ENCODE data around the gene NSFL1C. TPM values are rescaled to one million over a fixed set of nuclear protein-coding genes. Genes with fewer than 3 reads are reported as not detected.
"Not testable (repeated sequence)": the region's sequence is repeated elsewhere in the genome, so short reads cannot be mapped to it uniquely, and the experiment has no call there.

Gene NSFL1C
- total RNA-seq, 1 experiment from 2014 or later: 24.2 TPM

DNA sequence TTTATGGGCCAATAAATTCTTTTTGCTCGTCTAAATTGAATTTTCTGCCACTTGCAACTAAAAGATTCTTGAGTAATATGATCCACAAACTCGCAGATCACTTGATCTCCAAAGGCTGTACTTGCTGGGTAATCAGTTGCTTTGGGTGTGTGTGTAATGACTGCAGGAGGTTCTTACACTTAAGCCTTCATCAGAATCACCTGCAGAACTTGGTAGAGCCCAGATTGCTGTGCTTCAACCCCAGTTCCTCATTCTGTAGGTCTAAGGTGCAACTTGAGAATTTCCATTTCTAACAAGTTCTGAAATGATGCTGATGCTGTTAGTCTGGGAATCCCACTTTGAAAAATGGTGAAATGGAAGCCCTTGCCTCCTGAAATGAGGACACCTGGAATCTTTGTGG lies 60.8 kb downstream of the NSFL1C start:
- H3K27me3 ChIP-seq (ENCODE audit: control insufficient read depth, insufficient read depth, low read length): no peaks in the 10 kb centered on the region
- H3K4me3 ChIP-seq (ENCODE audit: insufficient read depth, low read depth, low read length): no peak overlapping the region
- no peak for DNase-seq
- H3K36me3 ChIP-seq (replicated peaks; ENCODE audit: control insufficient read depth, insufficient read depth, low read length): no peaks in the 10 kb centered on the region

DNA sequence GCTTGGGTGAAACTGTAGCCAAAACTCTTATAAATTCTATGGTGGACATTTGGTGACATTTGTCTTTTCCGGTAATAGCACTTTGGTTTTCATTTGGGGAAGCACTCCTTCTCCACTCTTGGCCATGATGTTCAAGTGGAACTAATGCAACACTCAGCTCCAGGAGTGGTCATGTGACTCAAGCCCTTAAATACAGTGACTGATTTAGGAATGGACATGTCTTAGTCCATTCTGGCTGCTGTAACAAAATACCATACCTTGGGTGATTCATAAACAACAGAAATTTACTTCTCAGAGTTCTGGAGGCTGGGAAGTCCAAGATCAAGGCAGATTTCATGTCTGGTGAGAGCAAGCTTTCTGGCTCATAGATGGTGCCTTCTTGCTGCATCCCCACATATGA lies 63.0 kb downstream of the NSFL1C start:
- Histone ChIP-seq H3K36me3 (replicated peaks; ENCODE audit: control insufficient read depth, insufficient read depth, low read length) (no peaks in the 10 kb centered on the region), H3K4me3 (ENCODE audit: insufficient read depth, low read depth, low read length) (no peak overlapping the region), H3K27me3 (ENCODE audit: control insufficient read depth, insufficient read depth, low read length) (no peaks in the 10 kb centered on the region)
- no peak for DNase-seq

DNA sequence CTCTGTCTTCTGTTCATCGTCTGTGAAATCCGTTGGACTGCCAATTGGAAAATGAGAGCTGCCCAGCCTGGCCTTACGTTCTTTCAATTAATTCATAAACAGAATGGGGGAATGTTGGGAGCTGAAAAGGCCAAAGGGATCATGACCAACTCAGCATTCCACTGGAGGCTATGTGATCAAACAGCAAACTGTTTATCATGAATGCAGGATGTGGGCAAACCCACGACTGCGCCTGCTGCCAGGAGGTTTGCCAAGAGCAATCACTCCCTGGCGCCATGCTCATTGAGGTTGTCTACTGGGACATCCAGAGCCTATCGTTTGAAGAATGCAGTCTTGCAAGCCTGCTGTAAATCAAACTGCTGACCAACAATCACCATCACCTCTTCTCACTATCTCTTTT lies 64.5 kb downstream of the NSFL1C start:
- no peak overlapping the region for H3K4me3 ChIP-seq (ENCODE audit: insufficient read depth, low read depth, low read length)
- no peaks in the 10 kb centered on the region for H3K27me3 ChIP-seq (ENCODE audit: control insufficient read depth, insufficient read depth, low read length)
- DNase-seq: no peak
- no peaks in the 10 kb centered on the region for H3K36me3 ChIP-seq (replicated peaks; ENCODE audit: control insufficient read depth, insufficient read depth, low read length)

DNA sequence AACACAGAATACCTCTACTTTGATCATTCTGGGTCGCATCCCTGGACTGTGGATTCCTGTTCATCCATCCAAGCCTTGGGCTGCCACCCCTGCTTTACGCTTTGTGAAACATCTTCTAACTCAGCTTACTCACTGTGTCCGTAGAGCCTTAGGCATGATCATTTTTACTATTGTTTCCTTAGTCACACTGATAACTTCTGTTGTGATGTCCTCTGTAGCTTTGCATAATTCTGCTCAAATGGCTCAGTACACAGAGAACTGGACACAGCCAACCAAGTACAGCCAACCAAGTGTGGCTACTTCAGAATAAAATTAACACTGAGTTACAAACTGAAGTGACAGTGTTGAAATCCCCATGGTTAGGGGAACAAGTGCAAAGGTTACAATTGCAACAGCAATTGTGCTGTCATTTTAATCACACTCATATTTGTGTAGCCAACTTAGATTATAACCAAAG lies 65.2 kb downstream of the NSFL1C start:
- DNase-seq: no peak

DNA sequence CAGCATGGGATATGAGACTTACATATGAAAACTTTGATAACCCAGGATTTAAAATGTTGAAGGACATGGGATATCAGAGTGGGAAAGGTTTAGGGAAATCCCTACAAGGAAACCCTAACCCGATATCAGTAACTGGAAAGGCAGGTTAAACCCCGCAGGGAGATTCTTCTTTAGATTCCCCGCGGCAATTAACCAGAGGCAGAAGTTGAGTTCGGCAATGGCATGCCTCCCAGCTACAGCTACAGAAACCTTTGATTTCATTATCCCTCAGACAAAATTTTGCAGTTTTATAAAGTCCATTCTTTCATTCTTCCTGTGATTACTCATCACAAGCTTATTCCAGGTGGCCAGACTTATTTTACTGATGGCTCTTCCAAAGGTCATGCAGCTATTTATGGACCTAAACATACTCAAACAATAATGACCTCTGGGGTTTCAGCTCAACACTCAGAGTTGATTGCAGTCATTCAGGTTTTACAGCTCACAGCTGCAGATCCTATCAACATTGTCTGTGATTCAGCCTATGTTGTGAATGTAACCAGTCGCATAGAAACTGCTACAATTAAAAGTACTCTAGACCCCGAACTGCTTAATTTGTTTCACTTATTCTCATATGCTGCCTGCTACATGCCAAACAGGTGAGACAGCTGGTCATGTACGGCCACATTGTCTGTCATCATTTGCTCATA lies 66.8 kb downstream of the NSFL1C start:
- DNase-seq; H3K36me3 ChIP-seq (replicated peaks; ENCODE audit: control insufficient read depth, insufficient read depth, low read length); H3K27me3 ChIP-seq (ENCODE audit: control insufficient read depth, insufficient read depth, low read length); H3K4me3 ChIP-seq (ENCODE audit: insufficient read depth, low read depth, low read length): not testable (repeated sequence)

More for the DNA sequence above, 65.2 kb downstream of the NSFL1C start:
- no peak overlapping the region for H3K4me3 ChIP-seq (ENCODE audit: insufficient read depth, low read depth, low read length)
- no peaks in the 10 kb centered on the region for H3K36me3 ChIP-seq (replicated peaks; ENCODE audit: control insufficient read depth, insufficient read depth, low read length)
- H3K27me3 ChIP-seq (ENCODE audit: control insufficient read depth, insufficient read depth, low read length): 0 out of 2 replicates have a peak, but pooled peaks cover under 1% of the 10 kb centered on the region

DNA sequence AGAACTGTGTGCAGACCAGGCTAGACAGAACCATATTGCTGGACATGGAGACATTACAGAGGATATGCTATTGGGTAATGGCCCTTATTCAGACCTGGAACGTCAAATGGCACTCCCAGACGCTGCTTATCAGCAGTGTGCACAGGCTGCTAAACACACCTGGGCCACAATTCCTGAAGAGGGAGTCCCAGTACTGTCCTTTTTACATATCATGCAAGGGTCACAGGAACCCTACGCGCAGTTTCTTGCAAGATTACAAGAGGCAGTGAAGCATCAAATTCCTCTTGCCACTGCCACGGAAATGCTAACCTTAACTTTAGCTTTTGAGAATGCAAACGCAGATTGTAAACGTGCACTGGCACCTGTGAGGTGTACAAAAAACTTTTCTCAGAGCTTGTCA lies 68.5 kb downstream of the NSFL1C start:
- not testable (repeated sequence) for DNase-seq; H3K27me3 ChIP-seq (ENCODE audit: control insufficient read depth, insufficient read depth, low read length); H3K4me3 ChIP-seq (ENCODE audit: insufficient read depth, low read depth, low read length); H3K36me3 ChIP-seq (replicated peaks; ENCODE audit: control insufficient read depth, insufficient read depth, low read length)

DNA sequence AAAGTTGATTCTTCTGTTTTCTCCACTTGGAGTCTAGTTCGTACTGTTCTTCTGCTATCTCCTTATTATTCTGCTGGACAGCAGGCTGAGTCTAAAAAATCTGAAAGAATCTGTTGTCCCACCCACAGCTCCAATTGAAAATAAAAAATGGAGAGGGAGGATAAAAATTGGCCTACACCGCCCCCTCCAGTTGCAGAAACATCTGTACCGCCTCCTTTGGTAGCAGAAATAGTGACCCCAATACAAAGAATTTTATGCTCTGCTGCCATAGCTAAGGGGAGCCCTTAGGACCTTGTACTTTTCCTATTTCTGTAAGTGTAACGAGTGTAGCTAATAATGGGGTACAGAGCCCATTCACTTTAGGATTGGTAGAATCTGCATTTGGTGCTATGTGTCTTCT lies 68.9 kb downstream of the NSFL1C start:
- peaks cover 8% of the 10 kb centered on the region for H3K27me3 ChIP-seq (ENCODE audit: control insufficient read depth, insufficient read depth, low read length)
- H3K36me3 ChIP-seq (replicated peaks; ENCODE audit: control insufficient read depth, insufficient read depth, low read length): no peaks in the 10 kb centered on the region
- no peak overlapping the region for H3K4me3 ChIP-seq (ENCODE audit: insufficient read depth, low read depth, low read length)
- DNase-seq: peak; percentile 24

DNA sequence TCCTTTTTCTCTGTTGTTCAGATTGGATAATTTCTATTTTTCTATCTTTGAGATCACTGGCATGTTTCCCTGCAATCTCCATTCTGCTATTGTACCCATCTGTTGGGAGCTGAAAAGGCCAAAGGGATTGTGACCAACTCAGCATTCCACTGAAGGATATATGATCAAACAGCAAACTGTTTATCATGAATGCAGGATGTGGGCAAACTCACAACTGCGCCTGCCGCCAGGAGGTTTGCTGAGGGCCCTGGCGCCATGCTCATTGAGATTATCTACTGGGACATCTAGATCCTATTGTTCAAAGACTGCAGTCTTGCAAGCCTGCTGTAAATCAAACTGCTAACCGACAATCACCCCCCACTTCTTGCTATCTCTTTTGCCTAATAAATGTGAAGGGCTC lies 69.9 kb downstream of the NSFL1C start:
- no peaks in the 10 kb centered on the region for H3K36me3 ChIP-seq (replicated peaks; ENCODE audit: control insufficient read depth, insufficient read depth, low read length)
- peaks cover 8% of the 10 kb centered on the region for H3K27me3 ChIP-seq (ENCODE audit: control insufficient read depth, insufficient read depth, low read length)
- no peak overlapping the region for H3K4me3 ChIP-seq (ENCODE audit: insufficient read depth, low read depth, low read length)
- DNase-seq: no peak

DNA sequence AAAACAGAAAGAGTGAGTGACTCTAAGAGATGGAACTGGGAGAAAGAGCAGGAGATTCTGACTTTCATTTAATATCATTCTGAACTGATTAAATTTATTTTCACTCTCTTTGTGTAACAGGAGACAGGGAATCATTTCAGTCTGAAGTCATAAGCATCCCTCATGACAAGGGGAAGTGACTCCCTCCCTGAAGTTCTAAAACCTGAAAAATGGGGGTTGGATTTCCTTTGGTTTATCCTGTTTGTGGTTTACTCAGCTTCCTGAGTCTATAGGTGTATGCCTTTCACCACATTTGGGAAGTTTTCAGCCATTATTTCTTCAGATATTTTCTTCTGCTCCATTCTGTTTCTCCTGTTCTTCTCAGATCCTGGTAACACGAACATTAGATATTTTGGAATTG lies 70.4 kb downstream of the NSFL1C start:
- Histone ChIP-seq H3K4me3 (ENCODE audit: insufficient read depth, low read depth, low read length) (no peak overlapping the region), H3K27me3 (ENCODE audit: control insufficient read depth, insufficient read depth, low read length) (peaks cover 8% of the 10 kb centered on the region), H3K36me3 (replicated peaks; ENCODE audit: control insufficient read depth, insufficient read depth, low read length) (no peaks in the 10 kb centered on the region)
- no peak for DNase-seq

DNA sequence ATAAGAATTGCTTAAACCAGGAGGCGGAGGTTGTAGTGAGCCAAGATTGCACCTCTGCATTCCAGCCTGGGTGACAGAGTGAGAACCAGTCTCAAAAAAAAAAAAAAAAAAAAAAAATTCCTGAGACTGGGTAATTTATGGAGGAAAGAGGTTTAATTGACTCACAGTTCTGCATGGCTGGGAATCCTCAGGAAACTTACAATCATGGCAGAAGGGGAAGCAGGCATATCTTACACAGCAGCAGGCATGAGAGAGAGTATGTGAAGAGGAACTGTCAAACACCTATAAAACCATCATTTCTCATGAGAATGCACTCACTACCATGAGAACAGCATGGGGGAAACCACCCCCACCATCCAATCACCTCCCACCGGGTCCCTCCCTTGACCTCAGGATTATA lies 72.0 kb downstream of the NSFL1C start:
- no peak for DNase-seq
- Histone ChIP-seq H3K4me3 (ENCODE audit: insufficient read depth, low read depth, low read length) (no peak overlapping the region), H3K27me3 (ENCODE audit: control insufficient read depth, insufficient read depth, low read length) (peaks cover 8% of the 10 kb centered on the region), H3K36me3 (replicated peaks; ENCODE audit: control insufficient read depth, insufficient read depth, low read length) (no peaks in the 10 kb centered on the region)

DNA sequence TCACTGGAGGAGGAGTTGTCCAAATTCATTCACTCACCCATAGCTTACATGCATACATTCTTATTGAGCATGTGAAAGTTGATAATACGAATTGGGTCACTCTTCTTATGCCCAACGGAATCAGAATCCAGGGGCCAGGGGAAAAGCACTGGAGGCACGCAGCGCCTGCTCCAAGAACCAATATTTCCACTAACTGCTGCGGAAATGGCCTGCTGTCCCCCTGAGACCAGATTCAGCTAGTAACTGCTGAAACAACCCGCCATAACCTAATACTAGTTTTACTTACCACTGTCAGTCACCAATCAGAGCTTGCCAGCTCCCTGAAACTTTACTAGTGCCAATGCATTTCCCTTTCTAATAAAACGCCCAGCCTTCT lies 73.2 kb downstream of the NSFL1C start:
- DNase-seq: no peak
- H3K4me3 ChIP-seq (ENCODE audit: insufficient read depth, low read depth, low read length): peak overlapping the region; percentile 85
- peaks cover 8% of the 10 kb centered on the region for H3K27me3 ChIP-seq (ENCODE audit: control insufficient read depth, insufficient read depth, low read length)

DNA sequence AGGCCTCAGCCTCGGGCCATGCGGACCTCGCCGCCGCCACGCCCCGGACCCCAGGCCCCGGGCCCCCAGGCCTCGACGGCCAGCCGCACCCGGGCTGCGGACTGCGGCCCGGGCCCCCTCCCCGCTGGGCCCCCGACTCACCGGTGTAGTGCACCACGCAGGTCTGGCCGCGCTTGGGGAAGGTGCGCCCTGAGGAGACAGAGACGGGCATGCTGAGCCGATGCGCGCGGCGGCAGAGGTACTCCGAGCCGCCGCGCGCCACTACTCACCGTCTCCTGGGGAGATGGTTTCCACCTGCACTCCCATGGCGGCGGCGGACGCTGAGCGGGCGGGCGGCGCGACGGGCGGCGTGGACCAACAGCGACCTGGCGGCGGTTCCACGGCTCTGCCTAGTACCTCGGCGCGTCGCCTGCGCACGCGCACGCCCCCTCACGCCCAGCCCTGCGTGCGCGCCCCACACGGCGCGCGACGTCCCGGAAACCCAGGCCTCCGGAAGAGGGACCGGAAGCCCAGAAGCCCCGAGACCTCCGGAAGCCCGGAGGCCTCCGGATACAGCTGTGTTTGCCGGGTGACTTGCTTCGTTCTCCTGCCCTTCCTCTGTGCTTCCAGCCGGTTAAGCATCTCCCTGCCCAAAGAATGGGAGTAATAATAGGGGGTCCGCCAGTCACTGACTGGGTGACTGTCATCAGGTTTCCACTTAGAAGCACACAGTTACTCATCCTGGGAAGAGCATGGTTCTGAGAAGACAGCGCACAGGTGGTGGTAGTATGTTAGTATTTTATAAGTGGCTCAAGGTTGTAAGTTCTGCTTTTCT lies 73.7 kb downstream of the NSFL1C start, which contains the start of gene FKBP1A:
Gene FKBP1A (minus strand): TSS at position 362 of the 814 bp plus-strand sequence. CDS start 56 bp downstream, at position 306.
- peak; percentile 89 for DNase-seq
- H3K27me3 ChIP-seq (ENCODE audit: control insufficient read depth, insufficient read depth, low read length): peaks cover 8% of the 10 kb centered on the region
- H3K4me3 ChIP-seq (ENCODE audit: insufficient read depth, low read depth, low read length): peak within 1 kb of the TSS; percentile 85
- H3K36me3 ChIP-seq (replicated peaks; ENCODE audit: control insufficient read depth, insufficient read depth, low read length): no peaks in the 10 kb centered on the region

More for the DNA sequence above, 73.2 kb downstream of the NSFL1C start:
- H3K36me3 ChIP-seq (replicated peaks; ENCODE audit: control insufficient read depth, insufficient read depth, low read length): no peaks in the 10 kb centered on the region

DNA sequence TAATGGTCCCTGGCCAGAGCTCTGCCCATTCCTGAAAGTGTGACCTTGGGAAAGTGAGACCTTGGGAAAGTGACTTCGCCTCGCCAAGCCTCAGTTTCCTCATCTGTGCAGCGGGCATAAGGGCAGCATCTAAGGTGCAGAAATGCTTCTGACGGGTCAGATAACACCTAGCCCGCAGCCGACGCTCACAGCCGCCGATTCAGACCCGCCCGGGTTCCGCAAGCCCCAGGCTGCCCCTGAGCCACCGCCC lies 74.3 kb downstream of the NSFL1C start:
- no peak for DNase-seq
- peaks cover 8% of the 10 kb centered on the region for H3K27me3 ChIP-seq (ENCODE audit: control insufficient read depth, insufficient read depth, low read length)
- H3K36me3 ChIP-seq (replicated peaks; ENCODE audit: control insufficient read depth, insufficient read depth, low read length): no peaks in the 10 kb centered on the region
- H3K4me3 ChIP-seq (ENCODE audit: insufficient read depth, low read depth, low read length): peak overlapping the region; percentile 85

Measured in H7 (cell line).